Panc1 (cell line): ENCODE results near the gene RASGEF1C. TPM values are rescaled to one million over a fixed set of nuclear protein-coding genes. Genes with fewer than 3 reads are reported as not detected.

Experiments
- ATAC-seq: fragments of 200-7000 bp; cut with Tn5 transposase; 2 replicates; pipeline ENCODE4 v1.9.1; 2020; ENCODE audit warnings: mild to moderate bottlenecking, moderate library complexity
- BruUV-seq: library from RNA; stranded (reverse); fragments of 400-500 nt; replicated peaks from 2 replicates; lab custom pipeline; 2021; lab: Mats Ljungman, UMichigan
- CTCF ChIA-PET: fragments of 300-600 bp; sonication (Branson Sonifier 250); formaldehyde crosslinking; loops from one replicate; lab custom pipeline; 2022; ENCODE audit warnings: antibody characterized with exemption; lab: Charles Lee
- POLR2A ChIA-PET: fragments of 300-600 bp; sonication (Branson Sonifier 250); formaldehyde crosslinking; loops from one replicate; lab custom pipeline; 2022; ENCODE audit warnings: antibody characterized with exemption; lab: Charles Lee
- DNase-seq: peaks from one replicate; pipeline ENCODE4 v3.0.0-alpha.2; 2010; ENCODE audit warnings: low read depth, low spot score
- H3K27ac ChIP-seq: 2 replicates; pipeline ENCODE4 v1.5.1; 2011; ENCODE audit warnings: mild to moderate bottlenecking, low read length, inconsistent platforms
- H3K27me3 ChIP-seq: fragments of 200-500 bp; sonication (Bioruptor generic); 2 replicates; pipeline ENCODE4 v1.6.0; 2014; ENCODE audit warnings: low read length, inconsistent platforms; ENCODE audit not compliant: control insufficient read depth, insufficient read depth
- H3K36me3 ChIP-seq: fragments of 200-500 bp; sonication (Bioruptor generic); 2 replicates; pipeline ENCODE4 v1.5.1; 2014; ENCODE audit warnings: inconsistent platforms, mild to moderate bottlenecking, low read length, moderate library complexity; ENCODE audit not compliant: control insufficient read depth, insufficient read depth
- H3K4me1 ChIP-seq: 2 replicates; pipeline ENCODE4 v1.5.1; 2011; ENCODE audit warnings: inconsistent platforms, mild to moderate bottlenecking, low read length, moderate library complexity; ENCODE audit not compliant: control insufficient read depth, insufficient read depth
- H3K4me3 ChIP-seq, 2 experiments: 2 replicates each; pipeline ENCODE4 v1.5.1; 2011 to 2012; ENCODE audit warnings: low read depth in 2 of 2, low read length in 2 of 2, mild to moderate bottlenecking in 2 of 2, inconsistent platforms in 1 of 2, moderate library complexity in 1 of 2
- H3K9me3 ChIP-seq: fragments of 200-500 bp; sonication (Bioruptor generic); 2 replicates; pipeline ENCODE4 v1.5.1; 2014; ENCODE audit warnings: low read depth, mild to moderate bottlenecking, inconsistent platforms, low read length, moderate library complexity; ENCODE audit not compliant: control insufficient read depth, insufficient read depth
- POLR2AphosphoS5 ChIP-seq: IDR thresholded peaks from 2 replicates; pipeline ENCODE4 v1.6.1; 2012; ENCODE audit warnings: mild to moderate bottlenecking, low read depth, low read length, moderate library complexity
- SIN3A ChIP-seq: IDR thresholded peaks from 2 replicates; pipeline ENCODE4 v1.6.1; 2012; ENCODE audit warnings: low read depth, mild to moderate bottlenecking, low read length, moderate library complexity, borderline replicate concordance; ENCODE audit not compliant: insufficient read depth
- TCF7L2 ChIP-seq: IDR thresholded peaks from 2 replicates; pipeline ENCODE4 v1.6.1; 2011; ENCODE audit warnings: mild to moderate bottlenecking, low read depth, low read length, inconsistent platforms
- in situ Hi-C: cut with HindIII; loops from 2 replicates; pipeline ENCODE4 v1.10.0; 2016; ENCODE audit warnings: low sequenced_read_pairs, low pct_unique_long_range_greater_than_20kb
- intact Hi-C: fragments of 100-400 bp; cut with micrococcal nuclease; formaldehyde crosslinking; loops from one replicate; pipeline ENCODE4 v1.10.0; 2022; ENCODE audit not compliant: unreplicated experiment
- total RNA-seq: library from RNA; stranded (reverse); gene quantifications from one replicate; pipeline ENCODE4 v1.2.1, GENCODE V29; 2021; ENCODE audit not compliant: unreplicated experiment
- TF ChIP-seq, protein P1 (sequence below): fragments of 450-650 bp; IDR thresholded peaks from 2 replicates; pipeline ENCODE4 v1.5.1; 2017; ENCODE audit warnings: mild to moderate bottlenecking
- TF ChIP-seq, protein P2 (sequence below), 2 experiments: IDR thresholded peaks; 2 replicates each; pipeline ENCODE4 v1.6.1; 2011 to 2012; ENCODE audit warnings: low read depth in 2 of 2, control low read depth in 1 of 2, low read length in 1 of 2, mild to moderate bottlenecking in 1 of 2, moderate library complexity in 1 of 2; ENCODE audit not compliant: insufficient read depth in 1 of 2

The RASGEF1C gene
- total RNA-seq, 1 experiment from 2014 or later, result 0.49 TPM

DNA sequence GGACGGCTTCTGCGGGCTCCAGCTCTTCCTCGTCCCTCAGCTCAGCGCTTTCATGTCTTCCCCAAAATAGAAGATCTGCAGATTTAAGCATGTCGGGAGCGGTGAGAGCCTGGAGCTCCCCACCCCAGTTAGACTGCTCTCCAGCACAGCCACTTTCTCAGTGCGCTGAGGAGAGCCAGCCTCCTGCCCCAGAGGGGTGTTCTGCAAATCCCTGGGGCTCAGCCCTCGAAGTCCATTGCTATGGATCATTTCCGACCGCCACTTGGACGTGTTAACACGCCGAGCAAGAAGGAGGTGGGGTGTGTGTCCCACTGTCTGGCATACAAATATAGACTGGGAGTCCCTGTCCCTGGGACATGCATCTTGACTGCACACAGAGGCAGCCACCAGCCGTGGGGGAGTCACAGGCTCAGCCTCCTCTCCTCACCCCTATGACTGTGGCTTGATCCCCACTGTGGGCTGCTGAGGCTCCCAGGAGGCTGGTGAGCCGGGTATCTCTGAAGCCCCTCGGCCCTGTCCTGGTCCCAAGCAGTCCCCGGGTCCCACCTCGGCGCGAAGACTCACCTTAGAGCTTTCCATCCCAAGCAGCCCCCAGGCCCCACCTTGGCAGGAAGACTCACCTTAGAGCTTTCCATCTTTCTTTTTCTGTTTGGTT is 107.4 kb downstream of the RASGEF1C start:
- Histone ChIP-seq H3K9me3 (peaks cover 7% of the 10 kb centered on the region; the same call in 1 of the 2 replicates), H3K4me1 (no peaks in the 10 kb centered on the region), H3K27me3 (peaks cover 5% of the 10 kb centered on the region; the same call in 1 of the 2 replicates), H3K27ac (no peak overlapping the region), H3K36me3 (no peaks in the 10 kb centered on the region), H3K4me3 (no peak overlapping the region)
- no TSS peak for BruUV-seq
- no peak for ATAC-seq
- POLR2A ChIA-PET, result no interaction called here
- TF ChIP-seq, protein P1, sequence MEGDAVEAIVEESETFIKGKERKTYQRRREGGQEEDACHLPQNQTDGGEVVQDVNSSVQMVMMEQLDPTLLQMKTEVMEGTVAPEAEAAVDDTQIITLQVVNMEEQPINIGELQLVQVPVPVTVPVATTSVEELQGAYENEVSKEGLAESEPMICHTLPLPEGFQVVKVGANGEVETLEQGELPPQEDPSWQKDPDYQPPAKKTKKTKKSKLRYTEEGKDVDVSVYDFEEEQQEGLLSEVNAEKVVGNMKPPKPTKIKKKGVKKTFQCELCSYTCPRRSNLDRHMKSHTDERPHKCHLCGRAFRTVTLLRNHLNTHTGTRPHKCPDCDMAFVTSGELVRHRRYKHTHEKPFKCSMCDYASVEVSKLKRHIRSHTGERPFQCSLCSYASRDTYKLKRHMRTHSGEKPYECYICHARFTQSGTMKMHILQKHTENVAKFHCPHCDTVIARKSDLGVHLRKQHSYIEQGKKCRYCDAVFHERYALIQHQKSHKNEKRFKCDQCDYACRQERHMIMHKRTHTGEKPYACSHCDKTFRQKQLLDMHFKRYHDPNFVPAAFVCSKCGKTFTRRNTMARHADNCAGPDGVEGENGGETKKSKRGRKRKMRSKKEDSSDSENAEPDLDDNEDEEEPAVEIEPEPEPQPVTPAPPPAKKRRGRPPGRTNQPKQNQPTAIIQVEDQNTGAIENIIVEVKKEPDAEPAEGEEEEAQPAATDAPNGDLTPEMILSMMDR, result no peak
- TF ChIP-seq POLR2AphosphoS5, result no peak
- intact Hi-C loops, result no loop called here
- CTCF ChIA-PET, result no interaction called here
- in situ Hi-C loops, result no loop called here
- DNase-seq, result no peak

DNA sequence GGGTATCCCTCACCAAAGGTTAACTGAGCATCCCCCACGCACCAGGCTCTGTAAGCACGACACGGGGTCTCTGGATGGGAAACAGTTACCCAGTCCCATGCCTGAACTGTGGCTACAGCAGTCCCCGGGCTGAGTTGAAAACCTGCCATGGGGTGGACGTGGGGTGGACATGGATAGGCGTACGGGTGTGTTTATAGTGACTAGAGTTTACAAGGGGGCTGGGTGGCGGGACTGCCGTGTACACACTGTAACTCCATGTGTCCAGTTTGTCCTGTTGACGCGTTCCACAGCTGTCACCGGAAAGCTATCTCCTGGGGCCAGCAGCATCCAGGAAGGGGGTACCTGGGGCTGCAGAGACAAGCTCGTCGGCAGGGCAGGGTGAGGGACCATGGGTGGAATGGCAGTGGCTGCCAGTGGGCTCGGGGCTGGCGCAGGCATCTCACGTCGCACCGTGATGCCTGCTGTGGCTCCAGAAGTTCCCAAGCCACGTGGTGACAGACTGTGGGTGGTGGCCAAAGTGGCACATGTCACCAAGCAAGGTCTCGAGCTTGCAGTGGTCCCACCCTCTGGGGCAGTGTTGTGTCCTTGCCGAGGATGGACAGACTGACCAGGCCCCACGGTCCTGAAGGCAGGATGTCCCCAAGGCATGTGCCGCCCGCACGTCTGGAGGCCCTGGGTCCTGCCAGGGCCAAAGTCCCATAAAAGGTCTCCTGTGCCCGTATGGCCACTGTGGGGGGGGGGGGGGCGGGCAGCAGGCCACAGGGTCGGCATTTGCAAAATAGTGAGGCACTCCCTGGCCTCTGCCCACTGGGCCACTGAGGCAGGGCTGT is 108.2 kb downstream of the RASGEF1C start:
- TF ChIP-seq TCF7L2, result no peak
- TF ChIP-seq SIN3A, result no peak
- TF ChIP-seq, protein P1, result no peak
- no peak for TF ChIP-seq POLR2AphosphoS5
- TF ChIP-seq, protein P2, sequence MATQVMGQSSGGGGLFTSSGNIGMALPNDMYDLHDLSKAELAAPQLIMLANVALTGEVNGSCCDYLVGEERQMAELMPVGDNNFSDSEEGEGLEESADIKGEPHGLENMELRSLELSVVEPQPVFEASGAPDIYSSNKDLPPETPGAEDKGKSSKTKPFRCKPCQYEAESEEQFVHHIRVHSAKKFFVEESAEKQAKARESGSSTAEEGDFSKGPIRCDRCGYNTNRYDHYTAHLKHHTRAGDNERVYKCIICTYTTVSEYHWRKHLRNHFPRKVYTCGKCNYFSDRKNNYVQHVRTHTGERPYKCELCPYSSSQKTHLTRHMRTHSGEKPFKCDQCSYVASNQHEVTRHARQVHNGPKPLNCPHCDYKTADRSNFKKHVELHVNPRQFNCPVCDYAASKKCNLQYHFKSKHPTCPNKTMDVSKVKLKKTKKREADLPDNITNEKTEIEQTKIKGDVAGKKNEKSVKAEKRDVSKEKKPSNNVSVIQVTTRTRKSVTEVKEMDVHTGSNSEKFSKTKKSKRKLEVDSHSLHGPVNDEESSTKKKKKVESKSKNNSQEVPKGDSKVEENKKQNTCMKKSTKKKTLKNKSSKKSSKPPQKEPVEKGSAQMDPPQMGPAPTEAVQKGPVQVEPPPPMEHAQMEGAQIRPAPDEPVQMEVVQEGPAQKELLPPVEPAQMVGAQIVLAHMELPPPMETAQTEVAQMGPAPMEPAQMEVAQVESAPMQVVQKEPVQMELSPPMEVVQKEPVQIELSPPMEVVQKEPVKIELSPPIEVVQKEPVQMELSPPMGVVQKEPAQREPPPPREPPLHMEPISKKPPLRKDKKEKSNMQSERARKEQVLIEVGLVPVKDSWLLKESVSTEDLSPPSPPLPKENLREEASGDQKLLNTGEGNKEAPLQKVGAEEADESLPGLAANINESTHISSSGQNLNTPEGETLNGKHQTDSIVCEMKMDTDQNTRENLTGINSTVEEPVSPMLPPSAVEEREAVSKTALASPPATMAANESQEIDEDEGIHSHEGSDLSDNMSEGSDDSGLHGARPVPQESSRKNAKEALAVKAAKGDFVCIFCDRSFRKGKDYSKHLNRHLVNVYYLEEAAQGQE (IDR thresholded peaks at IDR 0.05; ENCODE audit: insufficient read depth in 1 of 2, low read depth in 2 of 2, low read length in 1 of 2), result no peak
- no peaks in the 10 kb centered on the region; the same call in 1 of the 2 replicates for H3K9me3 ChIP-seq
- H3K4me1 ChIP-seq, result no peaks in the 10 kb centered on the region
- POLR2A ChIA-PET, result no interaction called here
- in situ Hi-C loops (no loop called here), intact Hi-C loops (no loop called here)
- DNase-seq, result no peak
- no peaks in the 10 kb centered on the region for H3K36me3 ChIP-seq
- H3K27ac ChIP-seq, result no peak overlapping the region
- no TSS peak for BruUV-seq
- CTCF ChIA-PET, result no interaction called here
- no peak for ATAC-seq
- H3K27me3 ChIP-seq, result peaks cover 5% of the 10 kb centered on the region; the same call in 1 of the 2 replicates
- no peak overlapping the region for H3K4me3 ChIP-seq
